AG09319 (cell line): ENCODE results near the gene MYLK2.

Source experiments
- DNase-seq: peaks from one replicate; pipeline ENCODE4 v3.0.0-alpha.2; 2010; ENCODE audit warnings: low read depth; ENCODE audit errors: extremely low read depth
- CTCF ChIP-seq: IDR thresholded peaks from 2 replicates; pipeline ENCODE4 v1.5.1; 2011; ENCODE audit warnings: low read depth, mild to moderate bottlenecking, inconsistent platforms, low read length, moderate library complexity

Gene MYLK2

GRCh38 chr20:31871618-31871954, 52.4 kb downstream of the MYLK2 start:
- TF ChIP-seq CTCF: no peak
- DNase-seq: no peak

GRCh38 chr20:31872406-31872805, 53.2 kb downstream of the MYLK2 start:
- DNase-seq: no peak
- TF ChIP-seq CTCF: no peak

GRCh38 chr20:31875671-31876070, 56.5 kb downstream of the MYLK2 start:
- TF ChIP-seq CTCF: no peak
- DNase-seq: no peak

DNA sequence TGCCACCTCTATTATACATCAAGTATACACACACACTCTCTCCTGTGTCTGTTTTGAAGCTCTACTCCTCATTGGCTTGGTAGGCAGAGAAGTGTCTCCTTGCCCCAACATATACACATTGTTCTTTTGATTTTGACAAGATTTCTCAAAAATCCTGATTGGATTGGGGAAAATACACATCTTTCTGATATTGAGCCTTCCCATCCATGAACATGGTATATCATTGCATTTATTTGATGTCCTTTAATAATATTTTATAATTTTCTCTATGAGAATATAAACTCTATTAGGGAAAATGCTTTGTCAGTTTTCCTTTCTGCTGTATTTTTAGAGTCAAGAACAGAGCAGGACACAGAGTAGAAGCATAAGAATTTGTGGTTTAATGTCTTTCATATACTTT, 58.5 kb downstream of the MYLK2 start:
- no peak for DNase-seq
- no peak for TF ChIP-seq CTCF

DNA sequence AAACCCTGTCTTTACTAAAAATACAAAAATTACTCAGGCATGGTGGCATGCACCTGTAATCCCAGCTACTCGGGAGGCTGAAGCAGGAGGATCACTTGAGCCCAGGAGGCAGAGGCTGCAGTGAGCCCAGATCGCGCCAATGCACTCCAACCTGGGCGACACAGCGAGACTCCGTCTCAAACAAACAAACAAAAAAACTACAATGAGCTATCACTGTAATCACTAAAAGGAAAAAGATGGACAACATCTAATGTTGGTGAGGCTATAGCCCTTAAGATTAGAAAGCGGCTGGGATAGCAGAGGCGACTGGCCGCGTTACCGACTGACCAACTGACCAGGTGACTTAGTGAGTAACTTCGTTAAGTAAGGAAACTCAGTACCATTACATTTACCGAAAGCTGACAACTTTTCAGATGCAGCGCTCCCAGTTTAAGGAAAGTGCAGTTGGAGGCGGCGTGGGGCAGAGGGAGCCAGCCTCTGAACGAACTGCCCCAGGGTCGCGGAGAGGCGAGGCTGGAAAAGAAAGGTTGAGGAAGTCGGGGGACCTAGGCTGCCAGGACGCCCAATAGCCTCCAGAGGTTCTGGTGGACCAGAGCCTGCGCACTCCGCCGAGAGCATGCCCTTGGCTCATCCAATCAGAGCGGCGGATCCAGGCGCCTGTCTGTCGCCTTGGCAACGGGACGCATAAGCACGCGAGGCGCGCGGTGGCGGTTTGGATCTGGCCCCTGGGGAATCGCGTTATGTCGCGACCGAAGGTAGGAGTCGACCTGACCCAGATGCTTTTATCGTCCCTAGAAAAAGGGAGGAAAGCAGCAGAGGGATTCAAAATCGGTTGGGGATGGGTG, 60.2 kb downstream of the MYLK2 start:
- DNase-seq: peak; percentile 88
- TF ChIP-seq CTCF: no peak

DNA sequence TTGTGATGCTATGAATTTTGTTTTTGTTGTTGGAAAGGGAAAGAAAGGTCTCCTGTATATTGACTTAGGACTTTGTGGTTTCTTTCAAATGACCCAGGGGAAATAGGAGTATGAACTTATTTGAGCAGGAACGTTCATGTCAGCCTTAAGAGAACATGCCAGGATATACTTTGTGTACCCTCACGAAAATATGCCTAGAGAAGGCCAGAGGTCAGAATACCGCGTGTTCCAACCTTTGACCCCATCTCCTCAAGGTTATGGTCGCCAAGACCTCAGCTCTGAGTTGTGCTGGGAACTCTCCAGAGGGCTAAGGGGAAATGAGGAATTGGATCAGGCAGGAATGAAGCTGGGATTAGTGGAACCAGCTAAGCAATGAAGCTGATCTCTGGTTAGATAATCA, 62.8 kb downstream of the MYLK2 start:
- TF ChIP-seq CTCF: no peak
- no peak for DNase-seq

DNA sequence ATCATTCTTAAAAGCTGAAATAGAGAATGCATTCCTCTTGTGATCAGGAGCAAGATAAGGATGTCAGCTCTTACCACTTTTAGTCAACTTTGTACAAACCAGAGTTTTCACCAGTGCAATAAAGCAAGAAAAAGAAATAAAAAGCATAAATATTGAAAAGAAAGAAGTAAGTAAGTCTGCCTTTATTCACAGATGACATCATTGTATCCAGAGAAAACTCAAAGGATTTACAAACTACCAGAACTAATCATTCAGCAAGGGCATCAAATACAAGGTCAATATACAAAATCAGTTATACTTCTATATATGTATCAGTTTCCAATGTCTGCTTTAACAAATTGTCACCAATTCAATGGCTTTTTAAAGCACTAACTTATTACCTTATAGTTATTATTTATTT, 64.7 kb downstream of the MYLK2 start:
- TF ChIP-seq CTCF: no peak
- DNase-seq: no peak
